HEK293 (cell line): ENCODE measurements around the gene FDX1.

ENCODE experiments used
- CTCF ChIA-PET: fragments of 350-600 bp; formaldehyde crosslinking; extraction: SDS; loops from one replicate; lab custom pipeline; 2021; ENCODE audit warnings: antibody characterized with exemption; lab: Yijun Ruan, JAX
- POLR2A ChIA-PET: fragments of 300-600 bp; formaldehyde crosslinking; extraction: SDS; loops from one replicate; lab custom pipeline; 2020; ENCODE audit warnings: antibody characterized with exemption, inconsistent platforms; lab: Yijun Ruan, JAX
- H3K27ac ChIP-seq: fragments of 200-500 bp; sonication (Bioruptor generic); 2 replicates; pipeline ENCODE4 v1.5.1; 2014; ENCODE audit warnings: low read depth, low read length, control low read depth, inconsistent platforms; ENCODE audit errors: extremely low read depth
- H3K36me3 ChIP-seq, 2 experiments: fragments of 200-500 bp in 1 of 2; sonication (Bioruptor generic) in 1 of 2; 1 replicate in 1 of 2; 2 replicates in 1 of 2; pipeline ENCODE4 v1.5.1; 2014 to 2017; ENCODE audit warnings: inconsistent platforms in 2 of 2, low read length in 2 of 2; ENCODE audit not compliant: control insufficient read depth in 2 of 2, insufficient read depth in 1 of 2
- H3K4me1 ChIP-seq: fragments of 200-500 bp; sonication (Bioruptor generic); 2 replicates; pipeline ENCODE4 v1.5.1; 2014; ENCODE audit warnings: mild to moderate bottlenecking, low read length, inconsistent platforms; ENCODE audit not compliant: control insufficient read depth, insufficient read depth
- H3K4me3 ChIP-seq: 2 replicates; pipeline ENCODE4 v1.5.1; 2011; ENCODE audit warnings: low read depth, mild to moderate bottlenecking, control low read depth, low read length, moderate library complexity
- H3K9me3 ChIP-seq: fragments of 200-500 bp; sonication (Bioruptor generic); 2 replicates; pipeline ENCODE4 v1.5.1; 2014; ENCODE audit warnings: low read depth, low read length, inconsistent platforms; ENCODE audit not compliant: control insufficient read depth, insufficient read depth
- GLI2 ChIP-seq: fragments of 450-650 bp; formaldehyde crosslinking; IDR thresholded peaks from 2 replicates; pipeline ENCODE4; 2017; ENCODE audit warnings: missing biosample characterization, missing genetic modification characterization, low read depth, borderline replicate concordance
- HOXC10 ChIP-seq: sonication (generic); formaldehyde crosslinking; IDR thresholded peaks from 2 replicates; pipeline ENCODE4 v1.8.1; 2023; ENCODE audit warnings: mild to moderate bottlenecking, missing genetic modification reagents
- KLF16 ChIP-seq: fragments of 450-650 bp; formaldehyde crosslinking; IDR thresholded peaks from 2 replicates; pipeline ENCODE4 v1.5.1; 2017; ENCODE audit warnings: missing biosample characterization, missing genetic modification characterization
- MYNN ChIP-seq: fragments of 450-650 bp; formaldehyde crosslinking; IDR thresholded peaks from 2 replicates; pipeline ENCODE4 v1.5.1; 2016; ENCODE audit warnings: missing biosample characterization, missing genetic modification characterization, borderline replicate concordance
- OVOL3 ChIP-seq: fragments of 450-650 bp; formaldehyde crosslinking; IDR thresholded peaks from 2 replicates; pipeline ENCODE4 v1.5.1; 2016; ENCODE audit warnings: missing biosample characterization, missing genetic modification characterization
- TCF7L2 ChIP-seq: IDR thresholded peaks from 2 replicates; pipeline ENCODE4 v1.6.1; 2011; ENCODE audit warnings: low read depth, mild to moderate bottlenecking, inconsistent platforms, low read length, moderate library complexity, borderline replicate concordance
- YY2 ChIP-seq: fragments of 450-650 bp; formaldehyde crosslinking; IDR thresholded peaks from 2 replicates; pipeline ENCODE4 v1.5.1; 2016; ENCODE audit warnings: missing biosample characterization, missing genetic modification characterization
- ZBTB11 ChIP-seq: fragments of 450-650 bp; formaldehyde crosslinking; conservative IDR thresholded peaks from 2 replicates; pipeline ENCODE4 v1.5.1; 2016; ENCODE audit warnings: low read depth, missing biosample characterization, missing genetic modification characterization
- ZBTB6 ChIP-seq: fragments of 450-650 bp; formaldehyde crosslinking; IDR thresholded peaks from 2 replicates; pipeline ENCODE4 v1.5.1; 2017; ENCODE audit warnings: missing biosample characterization, missing genetic modification characterization
- ZNF221 ChIP-seq: fragments of 450-650 bp; formaldehyde crosslinking; IDR thresholded peaks from 2 replicates; pipeline ENCODE4 v1.5.1; 2017; ENCODE audit warnings: missing biosample characterization, missing genetic modification characterization, borderline replicate concordance
- ZNF26 ChIP-seq: fragments of 450-650 bp; formaldehyde crosslinking; IDR thresholded peaks from 2 replicates; pipeline ENCODE4 v1.5.1; 2016; ENCODE audit warnings: missing biosample characterization, missing genetic modification characterization
- ZNF292 ChIP-seq: fragments of 450-650 bp; formaldehyde crosslinking; IDR thresholded peaks from 2 replicates; pipeline ENCODE4 v1.5.1; 2016; ENCODE audit warnings: low read depth, missing biosample characterization, missing genetic modification characterization, borderline replicate concordance
- ZNF366 ChIP-seq: fragments of 450-650 bp; formaldehyde crosslinking; conservative IDR thresholded peaks from 2 replicates; pipeline ENCODE4 v1.5.1; 2016; ENCODE audit warnings: missing biosample characterization, missing genetic modification characterization
- ZNF37A ChIP-seq: fragments of 450-650 bp; IDR thresholded peaks from 2 replicates; pipeline ENCODE4 v1.5.1; 2018; ENCODE audit warnings: missing biosample characterization, missing genetic modification characterization
- ZNF423 ChIP-seq: fragments of 450-650 bp; formaldehyde crosslinking; IDR thresholded peaks from 2 replicates; pipeline ENCODE4 v1.5.1; 2016; ENCODE audit warnings: missing biosample characterization, missing genetic modification characterization
- ZNF433 ChIP-seq: fragments of 450-650 bp; formaldehyde crosslinking; IDR thresholded peaks from 2 replicates; pipeline ENCODE4 v1.5.1; 2016; ENCODE audit warnings: missing biosample characterization, missing genetic modification characterization, low read depth
- ZNF501 ChIP-seq: fragments of 450-650 bp; formaldehyde crosslinking; IDR thresholded peaks from 2 replicates; pipeline ENCODE4 v1.5.1; 2016; ENCODE audit warnings: missing biosample characterization, missing genetic modification characterization
- ZNF600 ChIP-seq: fragments of 450-650 bp; formaldehyde crosslinking; IDR thresholded peaks from 2 replicates; pipeline ENCODE4 v1.5.1; 2016; ENCODE audit warnings: missing biosample characterization, missing genetic modification characterization
- ZNF658 ChIP-seq: fragments of 450-650 bp; formaldehyde crosslinking; IDR thresholded peaks from 2 replicates; pipeline ENCODE4; 2016; ENCODE audit warnings: missing biosample characterization, missing genetic modification characterization
- ZNF792 ChIP-seq: fragments of 450-650 bp; formaldehyde crosslinking; IDR thresholded peaks from 2 replicates; pipeline ENCODE4 v1.5.1; 2016; ENCODE audit warnings: missing biosample characterization, missing genetic modification characterization
- ZSCAN16 ChIP-seq: fragments of 450-650 bp; formaldehyde crosslinking; IDR thresholded peaks from 2 replicates; pipeline ENCODE4 v1.5.1; 2016; ENCODE audit warnings: missing biosample characterization, missing genetic modification characterization
- ZSCAN5A ChIP-seq: fragments of 450-650 bp; formaldehyde crosslinking; IDR thresholded peaks from 2 replicates; pipeline ENCODE4 v1.5.1; 2016; ENCODE audit warnings: missing biosample characterization, missing genetic modification characterization

The FDX1 gene

GRCh38 chr11:110445437-110445836 lies 15.7 kb downstream of the FDX1 start:
- Histone ChIP-seq H3K4me3 (no peak overlapping the region), H3K27ac (no peak overlapping the region), H3K9me3 (no peaks in the 10 kb centered on the region), H3K4me1 (no peaks in the 10 kb centered on the region), H3K36me3 (peaks cover 0 to 43% of the 10 kb centered on the region in 2 experiments; a peak in 1 of 3 replicates)
- CTCF ChIA-PET = interaction anchor here (0.6 to 1.6 kb wide), 8 partner anchors 10 to 500 kb away, joined by 3 to 10 read pairs (median 4); no protein-coding TSS in a partner anchor
- no peak for TF ChIP-seq TCF7L2
- TF ChIP-seq ZBTB6 (tag by site-specific recombination) = no peak
- no peak for TF ChIP-seq ZNF366 (tag by site-specific recombination)
- TF ChIP-seq ZNF600 (tag by site-specific recombination) = no peak
- POLR2A ChIA-PET = no interaction called here

GRCh38 chr11:110446061-110446460 lies 16.3 kb downstream of the FDX1 start:
- H3K4me1 ChIP-seq = no peaks in the 10 kb centered on the region
- ChIA-PET POLR2A (interaction anchor here (0.6 kb wide), 1 partner anchor 813 kb away, joined by 6 read pairs; no protein-coding TSS in a partner anchor), CTCF (interaction anchor here (0.6 to 1.6 kb wide), 9 partner anchors 11 to 500 kb away, joined by 3 to 10 read pairs (median 4); no protein-coding TSS in a partner anchor)
- H3K9me3 ChIP-seq = no peaks in the 10 kb centered on the region
- TF ChIP-seq ZNF37A (tag by site-specific recombination) (no peak), ZBTB11 (tag by site-specific recombination) (no peak), ZNF26 (tag by site-specific recombination) (no peak)
- peaks cover 0 to 36% of the 10 kb centered on the region in 2 experiments; a peak in 1 of 3 replicates for H3K36me3 ChIP-seq
- H3K27ac ChIP-seq = no peak overlapping the region
- no peak overlapping the region for H3K4me3 ChIP-seq

GRCh38 chr11:110446594-110446993 lies 16.8 kb downstream of the FDX1 start:
- CTCF ChIA-PET = interaction anchor here (0.6 to 1.4 kb wide), 7 partner anchors 9 to 977 kb away, joined by 3 to 10 read pairs (median 5); no protein-coding TSS in a partner anchor
- no peak overlapping the region for H3K27ac ChIP-seq
- POLR2A ChIA-PET = interaction anchor here (0.6 kb wide), 2 partner anchors 266 to 813 kb away, joined by 3 to 6 read pairs; partner anchors contain the start of gene ARHGAP20
- TF ChIP-seq ZNF26 (tag by site-specific recombination) (no peak), ZNF792 (tag by site-specific recombination) (no peak), KLF16 (tag by site-specific recombination) (no peak), ZNF423 (tag by site-specific recombination) (no peak), ZNF221 (no peak), MYNN (tag by site-specific recombination) (no peak), ZNF501 (tag by site-specific recombination) (no peak), ZSCAN16 (tag by site-specific recombination) (no peak), HOXC10 (CRISPR knock-in tag) (no peak), ZNF433 (tag by site-specific recombination) (no peak), OVOL3 (no peak), GLI2 (tag by site-specific recombination) (no peak), ZNF292 (no peak), ZNF658 (tag by site-specific recombination) (no peak), YY2 (tag by site-specific recombination) (no peak), ZSCAN5A (no peak)

More at GRCh38 chr11:110446594-110446993, 16.8 kb downstream of the FDX1 start:
- no peaks in the 10 kb centered on the region for H3K4me1 ChIP-seq
- H3K9me3 ChIP-seq = no peaks in the 10 kb centered on the region
- peaks cover 0 to 35% of the 10 kb centered on the region in 2 experiments; a peak in 1 of 3 replicates for H3K36me3 ChIP-seq
- no peak overlapping the region for H3K4me3 ChIP-seq
